Thymus (tissue), 11 donors: Measurements from ENCODE around the gene TENM3. TPM values are rescaled to one million over a fixed set of nuclear protein-coding genes. Genes with fewer than 3 reads are reported as not detected.

ENCODE experiments used
- DNase-seq, 9 donors: peaks; one replicate each; pipeline ENCODE4 v3.0.0-alpha.2; 2013; ENCODE audit warnings: low spot score in 9 of 9, low read depth in 6 of 9, missing footprints in 1 of 9
- H3K27ac ChIP-seq, 2 donors: one replicate each; pipeline ENCODE4 v1.5.1; 2013; ENCODE audit warnings: control low read depth in 1 of 2, low read depth in 1 of 2, low read length in 1 of 2, mild to moderate bottlenecking in 1 of 2, moderate library complexity in 1 of 2
- H3K27me3 ChIP-seq, 2 donors: one replicate each; pipeline ENCODE4 v1.5.1; 2013; ENCODE audit warnings: low read length in 1 of 2; ENCODE audit not compliant: control insufficient read depth in 2 of 2, insufficient read depth in 1 of 2
- H3K36me3 ChIP-seq, 2 donors: one replicate each; pipeline ENCODE4 v1.5.1; 2013; ENCODE audit warnings: low read length in 1 of 2, mild to moderate bottlenecking in 1 of 2, moderate library complexity in 1 of 2; ENCODE audit not compliant: control insufficient read depth in 2 of 2, insufficient read depth in 2 of 2
- H3K4me1 ChIP-seq, 2 donors: one replicate each; pipeline ENCODE4 v1.5.1; 2013; ENCODE audit warnings: low read length in 2 of 2; ENCODE audit not compliant: control insufficient read depth in 2 of 2, insufficient read depth in 2 of 2
- H3K4me3 ChIP-seq, 2 donors: one replicate each; pipeline ENCODE4 v1.5.1; 2013; ENCODE audit warnings: low read length in 2 of 2, control low read depth in 1 of 2, mild to moderate bottlenecking in 1 of 2
- H3K9me3 ChIP-seq, 2 donors: one replicate each; pipeline ENCODE4 v1.5.1; 2013; ENCODE audit warnings: low read length in 1 of 2, mild to moderate bottlenecking in 1 of 2; ENCODE audit not compliant: control insufficient read depth in 2 of 2, insufficient read depth in 1 of 2
- WGBS: extraction: QIAGEN DNeasy Blood & Tissue Kit; methylation state at CpG from one replicate; pipeline ENCODE4 v1.1.7; 2013; 5-methylcytosine and 5-hydroxymethylcytosine counted together
- polyA plus RNA-seq: library from polyadenylated mRNA; stranded (reverse); fragments of 200-250 nt; gene quantifications from one replicate; pipeline ENCODE4 v1.2.3, GENCODE V29; 2013
- total RNA-seq: library from RNA; stranded (reverse); fragments of 120-200 nt; gene quantifications from one replicate; pipeline ENCODE4 v1.2.4, GENCODE V29; 2013
- donor health status: healthy.

TENM3 gene
- total and polyA plus RNA-seq, 2 donors = 2.1 to 9.5 TPM

- no peak overlapping the region for H3K4me3 ChIP-seq
- no peaks in the 10 kb centered on the region for H3K4me1 ChIP-seq
- 87% methylated on average over 3 of the region's 3 CpGs for WGBS
- no peaks in the 10 kb centered on the region for H3K27me3 ChIP-seq
- DNase-seq = no peak
- H3K27ac ChIP-seq = no peak overlapping the region
- H3K36me3 ChIP-seq = no peaks in the 10 kb centered on the region
- H3K9me3 ChIP-seq = no peaks in the 10 kb centered on the region
Measured at GRCh38 chr4:182320580-182320979, 77.4 kb downstream of the TENM3 start.

- no peaks in the 10 kb centered on the region for H3K9me3 ChIP-seq
- WGBS = 94% methylated on average over 10 of the region's 10 CpGs
- H3K4me1 ChIP-seq = no peaks in the 10 kb centered on the region
- H3K27ac ChIP-seq = no peak overlapping the region
- no peaks in the 10 kb centered on the region for H3K27me3 ChIP-seq
- no peaks in the 10 kb centered on the region for H3K36me3 ChIP-seq
- H3K4me3 ChIP-seq = no peak overlapping the region
- no peak for DNase-seq
Measured at GRCh38 chr4:182324282-182324681, 81.1 kb downstream of the TENM3 start.

- 82% methylated on average over 3 of the region's 3 CpGs for WGBS
Measured at GRCh38 chr4:182325397-182325796, 82.2 kb downstream of the TENM3 start.

GRCh38 chr4:182325848-182326255 is 82.7 kb downstream of the TENM3 start:
- DNase-seq = no peak
- Histone ChIP-seq H3K4me3 (no peak overlapping the region), H3K27me3 (no peaks in the 10 kb centered on the region), H3K36me3 (no peaks in the 10 kb centered on the region), H3K27ac (no peak overlapping the region), H3K4me1 (no peaks in the 10 kb centered on the region), H3K9me3 (no peaks in the 10 kb centered on the region)
- 87% methylated on average over 16 of the region's 16 CpGs for WGBS

More at GRCh38 chr4:182325397-182325796, 82.2 kb downstream of the TENM3 start:
- Histone ChIP-seq H3K27me3 (no peaks in the 10 kb centered on the region), H3K4me1 (no peaks in the 10 kb centered on the region), H3K9me3 (no peaks in the 10 kb centered on the region), H3K4me3 (no peak overlapping the region), H3K27ac (no peak overlapping the region), H3K36me3 (no peaks in the 10 kb centered on the region)
- DNase-seq = no peak

GRCh38 chr4:182328505-182328904 is 85.3 kb downstream of the TENM3 start:
- no peaks in the 10 kb centered on the region for H3K36me3 ChIP-seq
- H3K4me3 ChIP-seq = no peak overlapping the region
- DNase-seq = no peak
- H3K27ac ChIP-seq = no peak overlapping the region
- H3K4me1 ChIP-seq = no peaks in the 10 kb centered on the region
- no peaks in the 10 kb centered on the region for H3K27me3 ChIP-seq
- no peaks in the 10 kb centered on the region for H3K9me3 ChIP-seq
- WGBS = 90% methylated on average over 7 of the region's 7 CpGs

- H3K4me1 ChIP-seq = no peaks in the 10 kb centered on the region
- H3K36me3 ChIP-seq = no peaks in the 10 kb centered on the region
- no peak overlapping the region for H3K27ac ChIP-seq
- no peaks in the 10 kb centered on the region for H3K27me3 ChIP-seq
- H3K9me3 ChIP-seq = no peaks in the 10 kb centered on the region
- WGBS = 92% methylated on average over 1 of the region's 1 CpG
- DNase-seq = no peak
- no peak overlapping the region for H3K4me3 ChIP-seq
Measured at GRCh38 chr4:182337366-182337765, 94.2 kb downstream of the TENM3 start.

GRCh38 chr4:182338063-182338462 is 94.9 kb downstream of the TENM3 start:
- H3K36me3 ChIP-seq = no peaks in the 10 kb centered on the region
- 93% methylated on average over 3 of the region's 3 CpGs for WGBS
- no peak for DNase-seq
- no peak overlapping the region for H3K4me3 ChIP-seq
- no peaks in the 10 kb centered on the region for H3K4me1 ChIP-seq
- H3K27me3 ChIP-seq = no peaks in the 10 kb centered on the region
- no peaks in the 10 kb centered on the region for H3K9me3 ChIP-seq
- H3K27ac ChIP-seq = no peak overlapping the region

GRCh38 chr4:182338746-182339145 is 95.5 kb downstream of the TENM3 start:
- no peak overlapping the region for H3K27ac ChIP-seq
- H3K27me3 ChIP-seq = no peaks in the 10 kb centered on the region
- no peaks in the 10 kb centered on the region for H3K9me3 ChIP-seq
- H3K36me3 ChIP-seq = no peaks in the 10 kb centered on the region
- WGBS = 53% methylated on average over 2 of the region's 2 CpGs
- no peak overlapping the region for H3K4me3 ChIP-seq
- DNase-seq = no peak
- no peaks in the 10 kb centered on the region for H3K4me1 ChIP-seq

- Histone ChIP-seq H3K9me3 (no peaks in the 10 kb centered on the region), H3K4me3 (no peak overlapping the region), H3K27ac (no peak overlapping the region), H3K4me1 (no peaks in the 10 kb centered on the region), H3K27me3 (no peaks in the 10 kb centered on the region), H3K36me3 (no peaks in the 10 kb centered on the region)
- DNase-seq = no peak
- WGBS = 48% methylated on average over 4 of the region's 4 CpGs
Measured at GRCh38 chr4:182339221-182339641, 96.0 kb downstream of the TENM3 start.

- H3K4me3 ChIP-seq = no peak overlapping the region
- H3K27me3 ChIP-seq = no peaks in the 10 kb centered on the region
- no peaks in the 10 kb centered on the region for H3K9me3 ChIP-seq
- no peaks in the 10 kb centered on the region for H3K4me1 ChIP-seq
- H3K36me3 ChIP-seq = no peaks in the 10 kb centered on the region
- H3K27ac ChIP-seq = no peak overlapping the region
- WGBS = 59% methylated on average over 4 of the region's 4 CpGs
- no peak for DNase-seq
Measured at GRCh38 chr4:182343453-182343852, 100.3 kb downstream of the TENM3 start.
